Activated T-cell treated with anti-CD3 and anti-CD28 coated beads, Interleukin-2, amount 50 U/mL, for 4 hours (primary cell): ENCODE data around the gene TADA2A. TPM values are rescaled to one million over a fixed set of nuclear protein-coding genes. Genes with fewer than 3 reads are reported as not detected.

Experiments
- ATAC-seq, 2 donors: fragments of 200-7000 bp; cut with Tn5 transposase; one replicate each; pipeline ENCODE4 v1.10.0; 2021
- DNase-seq: peaks from one replicate; pipeline ENCODE4 v3.0.0-alpha.2; 2020
- H3K27me3 Mint-ChIP-seq: one replicate; pipeline ENCODE4 v1.8.0; 2021; ENCODE audit warnings: low read depth, mixed read lengths
- H3K36me3 Mint-ChIP-seq: one replicate; pipeline ENCODE4 v1.8.0; 2022; ENCODE audit warnings: mixed read lengths; ENCODE audit not compliant: insufficient read depth
- H3K4me1 Mint-ChIP-seq: one replicate; pipeline ENCODE4 v1.8.0; 2021; ENCODE audit warnings: low read depth, mixed read lengths
- H3K4me3 Mint-ChIP-seq: one replicate; pipeline ENCODE4 v1.8.0; 2021; ENCODE audit warnings: mild to moderate bottlenecking, moderate library complexity, mixed read lengths
- H3K9me3 Mint-ChIP-seq: one replicate; pipeline ENCODE4 v1.8.0; 2021; ENCODE audit warnings: mixed read lengths
- total RNA-seq, 3 donors: library from RNA; stranded (reverse); gene quantifications; one replicate each; pipeline ENCODE4 v1.2.1, GENCODE V29; 2021

TADA2A gene
- total RNA-seq, 3 donors from 2014 or later = 38.8 to 39.6 (median 39.3) TPM

- ATAC-seq (peak; percentile 72 to 84), DNase-seq (no peak)
- peaks cover 30% of the 10 kb centered on the region for H3K36me3 Mint-ChIP-seq
- no peak overlapping the region for H3K4me3 Mint-ChIP-seq
- H3K27me3 Mint-ChIP-seq = no peaks in the 10 kb centered on the region
- no peaks in the 10 kb centered on the region for H3K9me3 Mint-ChIP-seq
- peaks cover 4% of the 10 kb centered on the region for H3K4me1 Mint-ChIP-seq
These were observed 120.7 kb downstream of the TADA2A start for GRCh38 chr17:37527249-37527851.

Other genes with a start within 250 kb of the TADA2A start
- gene C17orf78, start 30.9 kb upstream of the TADA2A start, total RNA-seq = not detected
- gene ACACA, start 50 bp upstream of the TADA2A start, total RNA-seq = 10 to 100 TPM; 58.7 to 65.5 (median 61.2) TPM
- gene DUSP14, start 83.0 kb downstream of the TADA2A start, total RNA-seq = 10 to 100 TPM; 18.2 to 21.8 (median 18.2) TPM
- gene SYNRG, start 202.5 kb downstream of the TADA2A start, total RNA-seq = 10 to 100 TPM; 34.9 to 42.5 (median 36.7) TPM
- 10 to 100 TPM; 34.1 to 43.4 (median 36.2) TPM for gene DDX52, start 236.6 kb downstream of the TADA2A start, total RNA-seq